SK-N-SH (cell line): ENCODE results near the gene GPD1L. TPM values are rescaled to one million over a fixed set of nuclear protein-coding genes. Genes with fewer than 3 reads are reported as not detected.

Experiments
- CTCF ChIA-PET: fragments of 300-600, 350-600 bp; formaldehyde crosslinking; extraction: SDS; loops from one replicate; lab custom pipeline; 2021; lab: Yijun Ruan, JAX
- POLR2A ChIA-PET: fragments of 350-600 bp; sonication (Branson Sonifier 250); formaldehyde crosslinking; extraction: SDS; loops from one replicate; lab custom pipeline; 2020; ENCODE audit warnings: antibody characterized with exemption, inconsistent platforms; lab: Yijun Ruan, JAX
- DNase-seq: peaks from one replicate; pipeline ENCODE4 v3.0.0; 2012
- H2AFZ ChIP-seq: fragments of 200-600 bp; sonication (generic); 2 replicates; pipeline ENCODE4 v1.8.1; 2016; ENCODE audit warnings: antibody characterized with exemption, mild to moderate bottlenecking, low read depth
- H3F3A ChIP-seq: fragments of 200-600 bp; sonication (generic); replicated peaks from 2 replicates; pipeline ENCODE3; 2016; ENCODE audit warnings: antibody characterized with exemption, mild to moderate bottlenecking; ENCODE audit not compliant: insufficient read depth
- H3K27ac ChIP-seq, 2 experiments: fragments of 200-500 bp in 1 of 2; fragments of 200-600 bp in 1 of 2; sonication (Bioruptor generic) in 1 of 2; sonication (generic), shearing (Covaris generic) in 1 of 2; 2 replicates each; pipeline versions ENCODE4 v1.5.1 to v1.6.1; 2014 to 2016; ENCODE audit warnings: low read depth in 2 of 2, inconsistent platforms in 1 of 2, low read length in 1 of 2, mild to moderate bottlenecking in 1 of 2, mixed read lengths in 1 of 2
- H3K27me3 ChIP-seq: fragments of 200-600 bp; sonication (generic), shearing (Covaris generic); 2 replicates; pipeline ENCODE4 v1.6.1; 2016; ENCODE audit warnings: mixed run types; ENCODE audit not compliant: insufficient read depth
- H3K36me3 ChIP-seq, 2 experiments: fragments of 200-500 bp in 1 of 2; fragments of 200-600 bp in 1 of 2; sonication (Bioruptor generic) in 1 of 2; sonication (generic) in 1 of 2; replicated peaks in 1 of 2; 2 replicates each; pipeline versions ENCODE3 to v1.5.1; 2014 to 2016; ENCODE audit warnings: low read length in 1 of 2, mild to moderate bottlenecking in 1 of 2; ENCODE audit not compliant: insufficient read depth in 2 of 2, control insufficient read depth in 1 of 2
- H3K4me1 ChIP-seq, 2 experiments: fragments of 200-500 bp in 1 of 2; fragments of 200-600 bp in 1 of 2; sonication (Bioruptor generic) in 1 of 2; sonication (generic), shearing (Covaris generic) in 1 of 2; 2 replicates each; pipeline versions ENCODE4 v1.5.1 to v1.6.1; 2014 to 2016; ENCODE audit warnings: low read depth in 1 of 2, low read length in 1 of 2, mixed run types in 1 of 2; ENCODE audit not compliant: insufficient read depth in 2 of 2, control insufficient read depth in 1 of 2
- H3K4me2 ChIP-seq: fragments of 200-600 bp; sonication (generic), shearing (Covaris generic); 2 replicates; pipeline ENCODE4 v1.6.1; 2017; ENCODE audit warnings: mixed run types
- H3K4me3 ChIP-seq, 2 experiments: fragments of 200-500 bp in 1 of 2; fragments of 200-600 bp in 1 of 2; sonication (Bioruptor generic) in 1 of 2; sonication (generic), shearing (Covaris generic) in 1 of 2; 2 replicates each; pipeline versions ENCODE4 v1.5.1 to v1.8.1; 2014 to 2016; ENCODE audit warnings: low read depth in 2 of 2, inconsistent platforms in 1 of 2, low read length in 1 of 2, mild to moderate bottlenecking in 1 of 2, mixed read lengths in 1 of 2, moderate library complexity in 1 of 2
- H3K79me2 ChIP-seq: fragments of 200-600 bp; sonication (generic); 2 replicates; pipeline ENCODE4 v1.8.1; 2017; ENCODE audit warnings: mild to moderate bottlenecking; ENCODE audit not compliant: insufficient read depth
- H3K9ac ChIP-seq: fragments of 200-600 bp; sonication (generic); 2 replicates; pipeline ENCODE4 v1.6.1; 2017; ENCODE audit warnings: mixed run types
- H3K9me2 ChIP-seq: fragments of 200-600 bp; sonication (generic); 2 replicates; pipeline ENCODE4 v1.6.1; 2017; ENCODE audit warnings: mixed run types
- H3K9me3 ChIP-seq: fragments of 200-600 bp; sonication (generic); 2 replicates; pipeline ENCODE4 v1.6.1; 2017; ENCODE audit warnings: mixed run types, mild to moderate bottlenecking, moderate library complexity
- H4K20me1 ChIP-seq: fragments of 200-600 bp; sonication (generic); 2 replicates; pipeline ENCODE4 v1.6.1; 2017; ENCODE audit warnings: mild to moderate bottlenecking, mixed run types; ENCODE audit not compliant: insufficient read depth
- ELF1 ChIP-seq: IDR thresholded peaks from 2 replicates; pipeline ENCODE4 v1.4.0; 2012
- EP300 ChIP-seq, 2 experiments: IDR thresholded peaks; 2 replicates each; pipeline versions ENCODE4 v1.4.0 to v1.6.1; 2012; ENCODE audit warnings: borderline replicate concordance in 1 of 2, low read depth in 1 of 2, low read length in 1 of 2
- EZH2phosphoT487 ChIP-seq: fragments of 200-600 bp; sonication (generic); IDR thresholded peaks from 2 replicates; pipeline ENCODE4 v1.6.1; 2017; ENCODE audit warnings: low read depth, mixed run types, mild to moderate bottlenecking, antibody characterized with exemption, moderate library complexity, borderline replicate concordance
- FOXJ3 ChIP-seq: sonication (generic); formaldehyde crosslinking; IDR thresholded peaks from 2 replicates; pipeline ENCODE4 v1.5.1; 2020; ENCODE audit warnings: mild to moderate bottlenecking, missing genetic modification reagents
- FOXM1 ChIP-seq: IDR thresholded peaks from 2 replicates; pipeline ENCODE4 v1.4.0; 2012; ENCODE audit warnings: low read depth, mild to moderate bottlenecking
- GATA2 ChIP-seq: sonication (generic); formaldehyde crosslinking; IDR thresholded peaks from 2 replicates; pipeline ENCODE4 v1.5.0; 2020; ENCODE audit warnings: mild to moderate bottlenecking, missing genetic modification reagents
- JUND ChIP-seq: IDR thresholded peaks from 2 replicates; pipeline ENCODE4 v1.4.0; 2012
- MAX ChIP-seq: IDR thresholded peaks from 2 replicates; pipeline ENCODE4 v1.4.0; 2012; ENCODE audit warnings: low read depth
- MXI1 ChIP-seq: IDR thresholded peaks from 2 replicates; pipeline ENCODE4 v1.6.1; 2012; ENCODE audit warnings: mild to moderate bottlenecking, low read depth, low read length, improper control_type of control experiment
- NFIC ChIP-seq: IDR thresholded peaks from 2 replicates; pipeline ENCODE4 v1.4.0; 2012; ENCODE audit warnings: borderline replicate concordance
- NRF1 ChIP-seq: IDR thresholded peaks from 2 replicates; pipeline ENCODE4 v1.6.1; 2012; ENCODE audit warnings: low read depth, mild to moderate bottlenecking, low read length
- PBX3 ChIP-seq: IDR thresholded peaks from 2 replicates; pipeline ENCODE4; 2012
- RFX5 ChIP-seq: IDR thresholded peaks from 2 replicates; pipeline ENCODE4 v1.6.1; 2012; ENCODE audit warnings: mild to moderate bottlenecking, improper control_type of control experiment, low read length
- SIN3A ChIP-seq: IDR thresholded peaks from 2 replicates; pipeline ENCODE4 v1.6.1; 2012; ENCODE audit warnings: low read depth, mild to moderate bottlenecking, low read length, moderate library complexity, borderline replicate concordance
- SMC3 ChIP-seq: IDR thresholded peaks from 2 replicates; pipeline ENCODE4 v1.6.1; 2012; ENCODE audit warnings: low read depth, low read length, improper control_type of control experiment
- TAF1 ChIP-seq: IDR thresholded peaks from 2 replicates; pipeline ENCODE4 v1.6.1; 2012; ENCODE audit warnings: low read depth, mild to moderate bottlenecking, low read length, moderate library complexity, borderline replicate concordance
- TCF12 ChIP-seq: IDR thresholded peaks from 2 replicates; pipeline ENCODE4 v1.4.0; 2012
- TEAD4 ChIP-seq: IDR thresholded peaks from 2 replicates; pipeline ENCODE4 v1.4.0; 2012; ENCODE audit warnings: mild to moderate bottlenecking, borderline replicate concordance; ENCODE audit not compliant: insufficient read depth
- USF1 ChIP-seq: IDR thresholded peaks from 2 replicates; pipeline ENCODE4 v1.4.0; 2012; ENCODE audit warnings: low read depth, borderline replicate concordance
- USF2 ChIP-seq: fragments of 150-350 bp; IDR thresholded peaks from 2 replicates; pipeline ENCODE4 v1.6.1; 2017; ENCODE audit warnings: antibody characterized with exemption, low read length, low read depth, borderline replicate concordance
- YY1 ChIP-seq: IDR thresholded peaks from 2 replicates; pipeline ENCODE4 v1.4.0; 2012; ENCODE audit warnings: low read depth, mild to moderate bottlenecking
- WGBS: methylation state at CpG from one replicate; pipeline ENCODE4 v1.1.6; 2017; ENCODE audit warnings: low lambda C conversion rate; 5-methylcytosine and 5-hydroxymethylcytosine counted together
- polyA plus RNA-seq, 3 experiments: library from polyadenylated mRNA; depleted of rRNA; stranded (reverse); fragments of >200 nt; gene quantifications; 2 replicates each; pipeline ENCODE4 v1.2.3, GENCODE V29; 2012

Gene GPD1L
- polyA plus RNA-seq, 1 of the 3 experiments (the other 2 are of a cell fraction), result 6.1 TPM

GRCh38 chr3:32086464-32086863, 20.0 kb upstream of the GPD1L start:
- Histone ChIP-seq H3F3A (no peaks in the 10 kb centered on the region), H3K4me2 (no peak overlapping the region), H3K27ac (no peak overlapping the region), H3K36me3 (no peaks in the 10 kb centered on the region), H3K79me2 (no peaks in the 10 kb centered on the region), H2AFZ (no peak overlapping the region), H3K9me2 (no peaks in the 10 kb centered on the region), H4K20me1 (no peaks in the 10 kb centered on the region), H3K9me3 (no peaks in the 10 kb centered on the region), H3K27me3 (no peaks in the 10 kb centered on the region), H3K4me1 (no peaks in the 10 kb centered on the region), H3K4me3 (no peak overlapping the region), H3K9ac (no peak overlapping the region)
- TF ChIP-seq TEAD4 (no peak), YY1 (no peak), FOXM1 (no peak), SMC3 (no peak), SIN3A (no peak)
- no peak for DNase-seq
- CTCF ChIA-PET, result interaction anchor here (1.4 to 1.5 kb wide), 2 partner anchors 68 to 381 kb away, joined by 3 to 6 read pairs; no protein-coding TSS in a partner anchor
- POLR2A ChIA-PET, result no interaction called here
- WGBS, result 54% methylated on average over 1 of the region's 1 CpG

- no peak for TF ChIP-seq SMC3
- no peak for TF ChIP-seq TEAD4
- TF ChIP-seq YY1, result no peak
- TF ChIP-seq RFX5, result no peak
- TF ChIP-seq USF1, result no peak
- no peak for TF ChIP-seq PBX3
- no peak for TF ChIP-seq NFIC
- no peak for TF ChIP-seq GATA2 (CRISPR knock-in tag)
- no peak for TF ChIP-seq EP300 (IDR thresholded peaks at IDR 0.05; ENCODE audit: borderline replicate concordance in 1 of 2, low read depth in 1 of 2, low read length in 1 of 2)
- no peak for TF ChIP-seq JUND
- TF ChIP-seq ELF1, result no peak
- no peak for TF ChIP-seq FOXM1
- TF ChIP-seq NRF1, result no peak
- TF ChIP-seq EZH2phosphoT487, result no peak
- TF ChIP-seq TAF1, result no peak
- TF ChIP-seq FOXJ3 (CRISPR knock-in tag), result no peak
- no peak for TF ChIP-seq MXI1
- no peak for TF ChIP-seq USF2
- no peak for TF ChIP-seq MAX
- no peak for TF ChIP-seq TCF12
- CTCF ChIA-PET, result no interaction called here
- Histone ChIP-seq H4K20me1 (no peaks in the 10 kb centered on the region), H3K36me3 (no peaks in the 10 kb centered on the region), H3K9me3 (no peaks in the 10 kb centered on the region), H3K9ac (no peak overlapping the region), H3K4me3 (no peak overlapping the region), H3K79me2 (no peaks in the 10 kb centered on the region), H3F3A (no peaks in the 10 kb centered on the region), H3K27ac (no peak overlapping the region), H3K27me3 (no peaks in the 10 kb centered on the region), H3K4me1 (no peaks in the 10 kb centered on the region), H3K9me2 (no peaks in the 10 kb centered on the region), H3K4me2 (no peak overlapping the region), H2AFZ (no peak overlapping the region)
- WGBS, result 63% methylated on average over 6 of the region's 6 CpGs
- DNase-seq, result no peak
- POLR2A ChIA-PET, result no interaction called here
Measured at GRCh38 chr3:32089476-32089875, 16.9 kb upstream of the GPD1L start.
